Activated CD8-positive, alpha-beta memory T cell treated with anti-CD3 and anti-CD28 coated beads, Interleukin-2, amount 50 U/mL, for 24 hours (primary cell): ENCODE measurements around the gene DTNA.
"Not testable (repeated sequence)": the region's sequence is repeated elsewhere in the genome, so short reads cannot be mapped to it uniquely, and the experiment has no call there.

Experiments used
- DNase-seq: peaks from one replicate; pipeline ENCODE4 v3.0.0-alpha.2; 2020; ENCODE audit errors: extremely low read depth

Gene DTNA

DNA sequence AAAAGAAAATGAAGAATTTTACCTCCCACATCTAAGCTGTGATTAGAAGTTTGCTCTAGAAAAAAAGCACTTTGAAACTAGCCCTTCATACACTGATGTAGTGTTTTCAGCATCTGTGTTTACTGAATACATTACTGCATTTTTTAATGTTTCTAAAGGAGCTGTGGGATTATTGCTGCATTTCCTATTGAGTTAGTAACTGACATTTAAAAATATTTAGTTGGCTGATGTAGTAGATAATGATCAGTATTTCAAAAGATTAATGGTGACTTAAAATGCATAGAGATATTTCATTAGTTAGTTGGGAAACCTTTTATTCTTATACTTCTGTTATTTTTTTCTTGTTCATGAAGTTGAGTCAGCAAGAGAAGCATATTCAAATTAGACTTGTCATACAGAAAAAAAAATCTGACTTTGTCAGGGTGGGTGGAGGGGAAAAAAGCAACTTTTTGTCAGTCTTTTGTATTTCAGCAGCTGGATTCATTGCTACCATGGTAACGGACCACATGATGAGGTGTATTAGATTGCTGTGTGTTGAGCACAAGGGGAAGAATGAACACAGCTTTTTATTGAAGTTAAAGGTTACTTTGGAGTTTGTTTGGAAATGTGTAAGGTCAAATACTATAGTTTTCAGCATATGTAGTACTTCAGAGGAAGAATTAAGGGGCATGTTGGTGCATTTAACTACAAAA lies at the start of gene DTNA:
Gene DTNA (plus strand): TSS at position 549 of the 692 bp plus-strand sequence. CDS start 45,679 bp downstream, outside the sequence.
- DNase-seq: no peak

DNA sequence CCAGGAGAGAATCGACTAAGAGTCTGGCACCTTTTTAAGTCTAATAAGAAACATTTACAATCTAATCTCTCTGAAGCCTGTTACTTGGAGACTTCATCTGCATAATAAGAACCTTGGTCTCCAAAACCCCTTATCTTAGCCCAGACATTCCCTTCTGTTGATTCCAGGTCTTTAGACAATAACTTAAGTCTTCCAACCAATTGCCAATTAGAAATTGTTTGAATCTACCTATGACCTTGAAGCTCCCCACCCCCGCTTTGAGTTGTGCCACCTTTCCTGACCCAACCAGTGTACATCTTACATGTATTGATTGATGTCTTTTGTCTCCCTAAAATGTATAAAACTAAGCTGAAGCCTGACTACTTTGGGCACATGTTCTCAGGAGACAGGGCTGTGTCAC lies 49.5 kb upstream of the DTNA start:
- DNase-seq: no peak

DNA sequence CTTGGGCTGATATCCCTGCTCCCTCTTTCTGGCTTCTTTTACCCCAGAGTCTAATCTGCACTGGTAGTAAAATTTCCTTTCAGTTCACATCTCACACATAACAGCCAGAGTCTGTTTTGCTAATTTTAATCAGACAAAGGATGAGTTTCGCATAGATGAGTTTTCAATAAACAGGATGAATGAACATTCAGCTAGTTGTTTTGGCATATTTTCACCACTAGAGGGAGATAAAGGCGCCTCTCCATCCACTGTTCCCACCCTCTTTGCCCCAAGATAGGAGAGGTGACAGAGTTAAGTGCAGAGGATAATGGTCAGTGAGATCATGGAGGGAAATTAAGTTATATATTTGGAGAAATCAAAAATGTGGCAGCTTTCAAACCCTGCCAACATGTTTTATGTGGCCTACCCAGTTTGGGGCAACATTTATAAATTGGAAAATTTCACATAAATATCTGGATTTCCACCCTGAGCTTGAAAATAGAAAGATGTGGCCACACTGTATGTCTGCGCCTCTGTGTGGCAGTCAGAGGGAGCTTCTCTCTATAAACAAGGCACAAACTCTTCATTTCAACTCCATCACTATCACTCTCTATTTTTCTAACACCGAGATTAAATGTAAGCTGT lies 48.5 kb upstream of the DTNA start:
- DNase-seq: no peak

DNA sequence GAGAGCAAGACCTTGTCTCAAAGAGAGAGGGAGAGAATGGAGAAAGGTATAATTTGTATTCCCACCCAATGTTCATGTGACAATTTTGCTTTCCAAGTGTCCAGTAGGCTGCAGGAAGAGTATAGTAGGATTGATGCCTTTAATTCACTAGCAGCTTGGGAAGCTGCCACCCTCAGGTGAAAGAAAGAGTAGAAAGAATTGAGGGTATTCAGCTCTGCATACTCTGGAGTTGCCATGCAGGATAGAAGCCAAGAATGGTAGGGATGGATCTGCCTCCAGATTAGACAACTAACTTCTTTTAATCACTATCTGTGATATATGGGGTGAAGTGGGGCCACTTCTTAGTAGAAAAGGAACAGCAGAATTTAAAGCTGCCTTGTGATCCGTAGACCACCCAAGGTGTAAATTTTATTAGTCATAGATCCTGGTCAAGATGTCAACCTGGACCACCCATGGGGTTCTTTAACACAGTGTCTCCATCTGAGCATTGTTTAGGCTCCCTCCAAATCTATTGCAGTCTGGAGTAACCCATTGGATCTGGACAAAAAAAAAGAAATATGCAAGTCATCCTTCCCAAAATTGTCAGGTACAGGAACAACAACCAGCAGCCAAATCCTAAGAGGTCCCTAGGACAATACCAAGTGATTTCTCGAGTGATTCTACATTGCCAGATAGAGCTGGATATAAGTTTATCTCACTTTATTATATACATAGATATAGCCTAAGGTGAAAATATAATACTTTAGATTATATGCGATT lies 33.1 kb upstream of the DTNA start:
- DNase-seq: no peak

DNA sequence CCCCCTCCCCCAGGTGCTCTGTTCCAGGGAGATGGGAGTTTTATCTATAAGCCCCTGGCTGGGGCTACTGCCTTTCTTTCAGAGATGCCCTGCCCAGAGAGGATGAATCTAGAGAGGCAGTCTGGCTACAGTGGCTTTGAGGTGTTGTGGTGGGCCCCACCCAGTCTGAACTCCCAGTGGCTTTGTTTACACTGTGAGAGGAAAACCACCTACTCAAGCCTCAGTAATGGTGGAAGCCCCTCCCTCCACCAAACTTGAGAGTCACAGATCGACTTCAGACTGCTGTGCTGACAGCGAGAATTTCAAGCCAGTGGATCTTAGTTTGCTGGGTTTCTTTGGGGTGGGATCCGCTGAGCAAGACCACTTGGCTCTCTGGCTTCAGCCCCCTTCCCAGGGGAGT lies 20.3 kb upstream of the DTNA start:
- DNase-seq: not testable (repeated sequence)

DNA sequence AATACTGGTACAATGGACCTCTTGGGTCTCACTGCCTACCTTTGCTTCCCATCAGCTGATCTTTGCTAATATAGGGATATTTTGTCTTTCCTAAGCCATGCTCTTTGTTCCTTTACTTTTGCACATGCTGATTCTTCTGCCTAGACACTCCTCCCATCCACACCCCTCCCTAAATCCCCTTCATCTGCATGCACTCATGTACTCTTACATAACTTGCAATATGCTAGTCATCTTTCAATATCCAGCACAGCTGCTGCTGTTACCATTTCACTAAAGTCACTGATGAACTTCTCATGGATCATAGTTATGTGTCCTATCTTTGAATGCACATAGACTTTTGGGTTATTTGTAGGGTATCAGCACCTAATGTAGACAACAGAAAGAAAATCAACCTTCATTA lies 18.5 kb upstream of the DTNA start:
- DNase-seq: no peak

DNA sequence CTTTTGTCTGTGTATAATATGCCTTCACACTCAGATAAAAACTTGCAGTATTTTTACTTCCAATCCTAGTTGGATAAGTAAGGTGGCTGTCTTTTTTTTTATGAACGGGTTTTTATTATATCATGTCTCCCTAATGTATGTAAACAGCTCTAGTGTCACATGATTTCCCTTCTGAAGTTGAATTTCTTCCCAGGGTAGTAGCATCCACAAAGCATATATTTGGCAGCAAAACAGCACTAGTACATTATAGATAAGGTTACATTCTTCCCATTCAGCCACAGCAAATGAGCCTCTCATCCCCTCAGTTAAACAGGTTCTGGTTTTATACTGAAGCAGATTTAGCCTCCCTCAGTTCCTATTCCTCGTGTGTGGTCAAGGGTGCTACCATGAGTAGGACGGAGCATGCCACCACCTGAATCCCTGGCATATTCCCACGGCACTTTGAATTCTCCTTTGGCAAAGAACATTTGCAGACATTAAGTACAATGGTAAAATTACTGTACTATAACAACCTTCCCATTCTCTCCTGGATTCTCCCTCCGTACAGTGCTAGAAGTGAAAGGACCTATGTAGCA lies 15.4 kb upstream of the DTNA start:
- no peak for DNase-seq

DNA sequence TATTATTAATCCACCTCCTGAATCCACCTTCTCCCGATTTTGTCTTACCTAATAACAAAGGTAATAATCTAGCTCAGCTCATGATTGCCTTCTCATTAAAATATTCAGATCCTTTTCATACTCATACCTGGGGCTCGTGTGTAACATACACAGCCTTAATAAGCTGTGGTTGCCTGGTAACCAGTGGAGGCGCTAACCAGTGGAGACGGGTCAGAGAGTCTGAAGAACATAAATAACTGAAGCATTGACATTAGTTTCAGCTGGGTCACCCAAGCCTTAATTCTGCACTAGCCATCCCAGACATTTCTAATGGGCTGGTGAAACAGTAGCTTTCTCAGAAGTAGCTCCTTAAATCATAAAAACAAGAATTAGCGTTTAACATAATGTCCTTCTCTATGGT lies 14.8 kb upstream of the DTNA start:
- DNase-seq: no peak

DNA sequence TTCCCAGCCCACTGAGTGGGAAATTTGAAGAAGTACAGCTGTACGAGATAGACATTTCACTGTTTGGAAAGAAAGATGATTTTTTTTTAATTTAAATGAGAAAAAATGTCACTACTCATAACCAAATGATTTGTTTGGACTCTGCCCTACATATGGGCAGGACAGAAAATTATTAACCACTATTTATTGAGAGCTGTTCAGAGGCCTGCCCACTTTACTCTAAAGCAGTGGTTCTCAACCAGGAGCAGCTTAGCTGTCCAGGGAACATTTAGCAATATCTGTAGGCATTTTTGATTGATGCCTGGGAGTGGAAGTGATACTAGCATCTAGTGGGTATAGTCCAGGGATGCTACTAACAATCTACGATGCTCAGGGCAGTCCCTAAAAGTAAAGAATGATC lies 13.4 kb upstream of the DTNA start:
- no peak for DNase-seq

DNA sequence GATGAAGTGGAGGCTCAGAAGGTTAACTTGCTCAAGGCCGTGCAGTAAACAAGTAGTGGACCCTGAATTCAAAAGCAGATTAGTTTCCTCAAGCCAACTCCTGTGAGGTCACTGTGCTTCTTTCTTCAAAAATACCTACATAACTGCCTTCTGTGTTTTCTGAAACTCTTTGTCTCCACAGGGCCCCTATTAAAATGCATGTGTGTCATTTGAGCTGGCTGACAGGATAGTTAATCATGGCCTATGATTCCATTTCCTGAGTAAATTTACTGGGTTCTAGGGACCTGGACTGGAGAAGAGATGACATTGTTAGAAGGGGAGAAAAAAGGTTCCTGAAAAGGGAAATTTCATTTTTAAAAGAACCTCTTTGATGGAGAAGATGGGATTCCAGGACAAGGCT lies 12.9 kb upstream of the DTNA start:
- no peak for DNase-seq

DNA sequence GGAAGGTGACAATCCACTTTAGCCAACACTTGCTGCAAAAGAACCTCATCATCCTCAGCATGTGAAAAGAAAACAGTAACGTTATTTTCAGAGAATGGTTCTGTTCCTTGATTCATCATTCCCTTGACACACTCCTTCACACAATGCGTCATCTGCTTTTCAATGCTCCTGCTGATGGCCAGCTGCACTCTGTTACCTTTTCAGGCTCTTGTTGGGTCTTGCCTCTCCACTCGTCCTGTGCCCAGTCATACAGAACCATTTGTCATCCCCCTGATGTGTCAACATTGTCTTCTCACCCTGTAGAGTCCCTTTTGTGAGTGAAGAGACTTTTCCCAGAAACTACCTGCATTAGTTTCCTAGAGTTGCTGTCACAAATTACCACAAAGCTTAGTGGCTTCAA lies 12.2 kb upstream of the DTNA start:
- DNase-seq: no peak

DNA sequence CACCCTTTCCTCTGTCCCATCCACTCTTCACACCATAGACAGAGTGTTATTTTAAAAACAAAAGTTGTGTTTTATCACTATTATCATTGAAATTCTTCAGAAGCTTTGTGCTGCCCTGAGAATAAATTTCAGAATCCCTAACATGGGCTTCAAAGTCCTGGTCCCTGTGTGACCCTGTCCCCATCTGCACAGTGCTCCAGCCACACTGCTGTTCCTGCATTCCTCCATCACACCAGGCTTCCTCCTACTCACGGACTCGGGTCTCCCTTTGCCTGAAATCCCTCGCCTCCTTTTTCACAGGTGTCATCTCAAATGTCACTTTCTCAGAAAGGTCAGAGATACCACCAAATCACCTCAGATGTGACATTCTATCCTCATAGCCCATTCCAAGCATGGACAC lies 8.2 kb upstream of the DTNA start:
- DNase-seq: no peak

DNA sequence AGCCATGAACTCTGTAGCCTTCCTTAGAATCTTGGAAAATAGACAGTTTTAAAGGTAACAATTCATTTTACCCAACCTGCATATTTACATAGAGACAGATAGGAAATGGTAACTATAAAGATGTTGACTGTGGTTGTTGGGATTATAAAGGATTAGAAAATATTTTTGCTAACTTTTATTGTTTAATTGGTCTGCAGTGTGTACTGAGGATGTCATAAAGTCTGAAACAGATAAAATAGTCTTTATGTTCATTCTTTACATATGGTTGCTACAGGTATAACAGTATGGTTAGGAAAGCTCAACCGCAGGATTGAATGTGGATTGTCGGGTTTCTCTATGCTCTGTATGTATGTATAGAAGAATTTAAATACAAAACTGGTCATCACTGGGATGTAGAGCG lies 7.3 kb upstream of the DTNA start:
- no peak for DNase-seq

DNA sequence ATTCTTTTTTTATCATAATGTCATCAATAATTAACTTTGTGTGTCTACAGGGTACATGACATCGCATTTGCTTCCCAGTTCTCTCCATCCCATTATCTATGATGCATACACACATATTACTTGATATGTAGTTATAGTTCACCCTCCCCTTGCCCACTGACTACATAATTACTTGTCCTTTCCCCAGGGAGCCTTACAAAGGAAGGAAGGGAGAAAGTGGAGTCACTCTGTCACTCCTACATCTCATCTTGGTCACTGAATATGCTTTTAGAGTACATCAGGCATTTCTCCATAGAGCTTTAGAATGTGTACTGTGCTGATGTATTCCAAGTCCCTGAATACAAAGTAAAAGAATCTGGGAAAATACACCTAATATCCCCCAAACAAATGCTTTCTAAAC lies 6.0 kb upstream of the DTNA start:
- DNase-seq: no peak

DNA sequence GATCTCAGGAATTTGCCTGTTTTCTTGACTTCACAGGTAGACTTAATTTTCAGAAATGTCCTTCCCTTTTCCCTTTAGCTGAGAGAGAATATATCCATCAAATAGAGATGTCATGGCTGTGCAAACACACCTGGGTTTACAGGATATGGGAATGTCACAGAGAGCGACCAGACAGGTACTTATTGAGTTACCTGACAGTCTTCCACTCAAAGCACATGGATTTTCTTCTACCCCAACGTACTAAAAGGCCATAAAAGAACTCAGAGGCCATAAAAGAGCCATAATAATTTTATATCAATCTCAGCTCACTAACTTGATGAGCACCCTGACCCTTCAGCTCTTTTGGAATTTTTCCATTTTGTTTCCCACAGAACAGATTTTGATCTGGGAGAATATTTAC lies 5.3 kb upstream of the DTNA start:
- DNase-seq: no peak

DNA sequence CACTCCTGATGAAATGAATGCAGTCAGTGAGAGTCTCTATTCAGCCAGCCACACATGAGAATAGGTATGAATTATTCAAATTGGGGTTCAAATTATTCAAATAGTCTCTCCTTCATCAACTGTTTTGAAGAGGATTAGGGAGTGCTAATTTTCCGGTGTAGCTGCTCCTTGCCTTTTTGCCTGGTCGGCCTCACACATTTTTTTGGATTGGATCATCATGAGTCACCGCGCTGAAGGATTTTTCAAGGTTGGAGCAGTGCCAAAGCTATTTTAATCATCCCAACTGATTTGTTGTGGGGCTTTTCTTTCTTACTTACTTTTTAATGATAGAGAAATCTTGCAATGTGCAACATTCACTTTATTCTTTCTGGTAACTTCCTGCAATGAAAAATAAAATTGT lies 2.4 kb upstream of the DTNA start:
- no peak for DNase-seq

DNA sequence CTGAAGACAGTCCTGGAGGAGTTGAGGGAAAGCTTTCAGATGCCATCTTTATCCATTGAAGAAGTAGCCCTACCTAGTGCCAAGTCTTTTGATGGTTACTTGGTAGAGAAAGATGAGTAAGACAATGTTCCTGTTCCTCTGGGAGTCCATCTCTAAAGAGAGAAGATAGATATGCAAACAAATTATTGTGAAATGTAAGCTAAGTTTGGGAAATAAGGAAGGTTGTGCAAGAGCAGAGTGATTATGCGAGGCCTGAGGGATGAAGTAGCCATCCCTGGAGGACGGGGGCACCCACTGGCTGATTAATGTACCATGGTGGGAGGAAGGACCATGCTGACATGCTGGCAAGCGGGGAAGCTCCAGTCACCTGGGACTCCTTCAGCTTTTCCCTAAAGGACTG lies 994 bp upstream of the DTNA start:
- no peak for DNase-seq

DNA sequence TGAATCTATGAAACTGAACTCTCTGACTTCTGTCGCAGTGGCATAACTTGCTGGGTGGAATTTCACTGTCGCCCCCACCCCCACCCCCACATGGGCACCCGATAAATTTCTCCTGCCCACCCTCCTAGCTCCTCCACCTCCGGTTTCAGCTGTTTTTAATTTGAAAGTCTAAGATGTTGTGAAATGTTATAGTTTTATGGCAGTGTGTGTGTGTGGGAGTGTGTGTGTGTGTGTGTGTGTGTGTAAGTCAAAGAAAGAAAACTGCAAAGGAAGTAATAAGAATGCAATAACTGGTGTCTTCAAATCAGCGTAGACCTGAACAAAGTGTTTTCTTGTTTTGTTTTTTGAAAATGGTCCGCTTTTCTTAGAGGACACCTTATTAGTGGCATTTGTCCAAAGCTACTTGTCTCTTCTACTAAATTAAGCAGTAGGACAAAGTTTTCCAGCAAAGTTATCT lies 388 bp downstream of the DTNA start:
- no peak for DNase-seq

DNA sequence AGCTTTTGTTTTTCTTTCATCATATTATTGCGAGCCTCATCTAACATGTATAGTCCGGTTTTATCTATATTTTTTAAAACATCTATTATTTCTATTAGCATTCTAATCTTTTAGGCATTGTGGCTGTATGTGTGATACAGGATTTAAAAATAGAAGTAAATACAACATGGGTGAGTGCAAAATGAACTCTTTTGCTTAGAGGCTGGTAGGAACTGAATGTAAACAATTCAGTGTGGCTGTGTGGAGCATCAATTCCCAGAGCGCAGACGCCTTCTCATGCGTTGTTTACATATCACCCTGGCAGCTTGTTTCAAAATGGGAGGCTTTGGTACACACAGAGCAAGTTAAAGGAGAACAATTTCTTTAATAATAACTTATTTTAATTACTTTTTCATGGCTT lies 836 bp downstream of the DTNA start:
- no peak for DNase-seq

DNA sequence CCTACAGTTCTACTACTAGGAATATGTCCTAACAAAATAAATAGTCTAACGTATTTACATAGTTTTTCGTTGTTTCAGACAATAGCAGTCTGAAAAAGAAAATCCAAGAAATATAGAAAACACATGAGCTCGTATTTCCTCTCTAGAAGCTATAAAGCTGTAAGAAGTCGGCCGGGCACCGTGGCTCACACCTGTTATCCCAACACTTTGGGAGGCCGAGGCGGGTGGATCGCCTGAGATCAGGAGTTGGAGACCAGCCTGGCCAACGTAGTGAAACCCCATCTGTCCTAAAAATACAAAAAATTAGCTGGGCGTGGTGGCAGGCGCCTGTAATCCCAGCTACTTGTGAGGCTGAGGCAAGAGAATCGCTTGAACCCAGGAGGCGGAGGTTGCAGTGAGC lies 6.0 kb downstream of the DTNA start:
- DNase-seq: not testable (repeated sequence)

DNA sequence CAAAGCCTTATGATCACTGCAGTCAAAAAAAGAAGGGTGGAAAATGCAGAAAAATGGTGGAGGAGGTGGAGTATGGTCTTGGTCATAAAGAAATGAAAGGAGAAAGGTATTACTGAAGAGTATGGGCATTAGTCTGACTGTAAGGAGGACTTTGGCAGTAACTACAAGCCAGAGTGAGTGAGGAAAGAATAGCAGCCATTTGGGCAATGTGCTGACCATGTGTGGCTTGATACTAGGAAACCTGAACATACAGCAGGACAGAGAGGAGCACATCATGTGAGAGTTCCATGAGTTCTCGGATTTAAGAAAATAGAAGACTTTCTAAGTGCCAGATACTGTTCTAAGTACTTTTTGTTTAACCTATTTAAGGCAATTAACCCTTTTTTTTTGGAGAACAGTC lies 8.5 kb downstream of the DTNA start:
- no peak for DNase-seq

DNA sequence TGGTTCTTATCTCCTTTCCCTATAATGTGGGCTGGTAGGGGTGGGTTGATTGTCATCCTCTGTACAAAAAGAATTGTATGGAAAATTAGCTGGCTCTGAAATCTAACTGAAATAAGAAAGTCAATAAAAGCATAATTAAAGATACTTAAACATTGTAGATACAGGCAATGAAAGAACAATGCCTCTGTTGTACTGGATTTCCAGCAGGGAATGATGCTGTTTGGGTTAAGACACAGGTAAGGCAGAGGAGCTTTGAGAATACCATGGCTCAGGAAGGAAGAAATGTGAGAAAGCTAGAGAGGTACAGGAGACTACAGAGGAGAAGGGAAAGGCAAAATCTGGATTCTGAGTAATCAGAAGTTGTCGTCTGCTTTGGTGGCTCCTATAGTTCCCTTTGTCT lies 10.1 kb downstream of the DTNA start:
- no peak for DNase-seq

DNA sequence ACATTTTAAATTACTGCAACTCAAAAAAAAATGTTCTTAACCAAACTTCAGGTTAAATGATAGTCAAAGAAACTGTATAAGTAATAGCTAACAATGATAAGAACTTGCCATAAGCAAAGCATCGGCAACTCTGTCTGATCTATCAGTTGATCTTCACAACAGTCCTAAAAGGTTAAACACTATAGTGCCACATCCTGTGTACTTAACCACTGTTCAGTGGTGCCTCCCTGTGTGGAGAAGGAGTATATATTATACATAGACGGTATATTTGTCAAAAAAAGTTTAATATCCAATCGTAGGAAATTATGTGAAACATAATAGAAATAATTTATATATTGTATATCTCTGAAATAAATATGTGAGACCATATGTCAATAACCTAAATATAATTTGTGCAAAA lies 13.0 kb downstream of the DTNA start:
- no peak for DNase-seq
